Body of pancreas (tissue), 4 donors: ENCODE measurements around the gene XRN2. TPM values are rescaled to one million over a fixed set of nuclear protein-coding genes. Genes with fewer than 3 reads are reported as not detected.

Source experiments
- ATAC-seq: fragments of 150-250 bp; one replicate; pipeline ENCODE4 v1.9.1; 2016
- DNase-seq, 4 donors: peaks; one replicate each; pipeline ENCODE4 v3.0.0-alpha.2; 2019
- H3K27ac ChIP-seq, 4 donors: fragments of 200-600 bp; sonication (generic); 1 replicate in 3 of 4; 2 replicates in 1 of 4; pipeline versions ENCODE4 v1.5.1 to v1.6.1; 2016 to 2019; ENCODE audit warnings: mild to moderate bottlenecking in 1 of 4, mixed read lengths in 1 of 4, moderate library complexity in 1 of 4
- H3K27me3 ChIP-seq, 2 donors: fragments of 200-600 bp; sonication (generic); one replicate each; pipeline ENCODE4 v1.6.0; 2016; ENCODE audit warnings: mild to moderate bottlenecking in 1 of 2
- H3K36me3 ChIP-seq, 2 donors: fragments of 200-600 bp; sonication (generic); replicated peaks in 1 of 2; 2 replicates each; pipeline ENCODE4 v1.5.1; 2016; ENCODE audit warnings: low read depth in 2 of 2; ENCODE audit not compliant: insufficient read depth in 1 of 2
- H3K4me1 ChIP-seq: fragments of 200-600 bp; sonication (generic); one replicate; pipeline ENCODE4 v1.6.0; 2016
- H3K4me3 ChIP-seq, 2 donors: fragments of 200-600 bp; sonication (generic); 1 replicate in 1 of 2; 2 replicates in 1 of 2; pipeline ENCODE4 v1.5.1; 2016 to 2019
- H3K9me3 ChIP-seq, 3 donors: fragments of 200-600 bp; sonication (generic); 1 replicate in 2 of 3; 2 replicates in 1 of 3; pipeline ENCODE4 v1.5.1; 2016
- POLR2A ChIP-seq, 3 donors: fragments of 450-650 bp; IDR thresholded peaks; one replicate each; pipeline ENCODE4 v1.6.1; 2016; ENCODE audit warnings: antibody characterized with exemption in 3 of 3, mild to moderate bottlenecking in 2 of 3
- WGBS, 2 donors: methylation state at CpG; one replicate each; pipeline ENCODE4 v1.1.5; 2017; 5-methylcytosine and 5-hydroxymethylcytosine counted together
- intact Hi-C: fragments of 100-400 bp; cut with DNase I; formaldehyde crosslinking; loops from one replicate; pipeline ENCODE4 v1.15.1; 2023
- total RNA-seq, 2 donors: library from RNA; depleted of rRNA; stranded (reverse); fragments of >200 nt; gene quantifications; one replicate each; pipeline ENCODE4 v1.1.0, GENCODE V29; 2016
- TF ChIP-seq, protein P1 (sequence below), 7 experiments: fragments of 450-650 bp in 4 of 7; fragments of 200-600 bp in 3 of 7; sonication (generic) in 3 of 7; IDR thresholded peaks; one replicate each; pipeline ENCODE4 v1.5.1; 2016 to 2019; ENCODE audit warnings: antibody characterized with exemption in 7 of 7

The XRN2 gene
- total RNA-seq, 2 donors from 2014 or later = 26.0 to 32.9 TPM

DNA sequence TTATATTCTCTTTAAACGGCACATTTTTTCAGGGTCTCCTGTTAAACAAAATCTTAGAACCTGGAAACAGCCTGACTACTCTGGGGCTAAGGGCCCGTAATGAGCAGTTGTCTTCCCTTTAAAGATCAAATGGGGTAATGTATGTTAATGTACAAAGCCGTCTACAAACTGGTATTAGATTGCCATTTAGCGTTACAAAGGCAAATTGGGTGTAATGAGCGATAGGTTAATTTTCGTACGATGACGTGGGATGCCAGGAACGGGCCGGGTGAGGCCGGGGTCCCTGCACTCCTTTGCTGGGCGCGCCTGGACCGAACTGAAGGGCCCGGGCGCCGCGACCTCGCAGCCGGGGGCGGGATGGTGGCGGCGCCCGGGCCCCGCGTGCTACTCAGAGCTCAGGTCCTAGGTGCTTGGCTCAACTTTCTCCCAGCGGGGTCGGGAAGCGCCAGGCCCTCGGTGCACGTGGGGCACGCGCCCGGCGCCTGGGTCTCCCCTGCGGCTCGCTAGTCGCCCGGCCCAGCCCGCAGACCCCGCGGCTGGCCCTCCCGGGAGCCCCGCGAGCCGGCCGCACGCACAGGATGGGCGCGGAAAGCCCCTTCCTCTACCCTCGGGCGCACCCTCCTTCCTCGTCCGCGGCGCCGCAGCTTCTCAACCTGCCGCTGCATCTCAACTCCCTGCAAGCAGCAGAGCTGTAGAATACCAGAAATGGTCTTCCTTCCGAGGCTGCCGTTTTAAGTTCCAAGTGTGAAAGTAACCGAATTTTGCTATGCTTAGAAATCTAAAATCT lies 88.2 kb downstream of the XRN2 start:
- intact Hi-C loops = no loop called here
- H3K9me3 ChIP-seq = no peaks in the 10 kb centered on the region
- no peak overlapping the region for H3K27ac ChIP-seq
- peaks cover 10% of the 10 kb centered on the region for H3K4me1 ChIP-seq
- WGBS, 2 donors = 35 to 47% methylated on average over 32 to 57 of the region's 61 CpGs
- DNase-seq = no peak
- no peak for ATAC-seq
- TF ChIP-seq POLR2A (IDR thresholded peaks at IDR 0.05) = no peak
- TF ChIP-seq, protein P1, sequence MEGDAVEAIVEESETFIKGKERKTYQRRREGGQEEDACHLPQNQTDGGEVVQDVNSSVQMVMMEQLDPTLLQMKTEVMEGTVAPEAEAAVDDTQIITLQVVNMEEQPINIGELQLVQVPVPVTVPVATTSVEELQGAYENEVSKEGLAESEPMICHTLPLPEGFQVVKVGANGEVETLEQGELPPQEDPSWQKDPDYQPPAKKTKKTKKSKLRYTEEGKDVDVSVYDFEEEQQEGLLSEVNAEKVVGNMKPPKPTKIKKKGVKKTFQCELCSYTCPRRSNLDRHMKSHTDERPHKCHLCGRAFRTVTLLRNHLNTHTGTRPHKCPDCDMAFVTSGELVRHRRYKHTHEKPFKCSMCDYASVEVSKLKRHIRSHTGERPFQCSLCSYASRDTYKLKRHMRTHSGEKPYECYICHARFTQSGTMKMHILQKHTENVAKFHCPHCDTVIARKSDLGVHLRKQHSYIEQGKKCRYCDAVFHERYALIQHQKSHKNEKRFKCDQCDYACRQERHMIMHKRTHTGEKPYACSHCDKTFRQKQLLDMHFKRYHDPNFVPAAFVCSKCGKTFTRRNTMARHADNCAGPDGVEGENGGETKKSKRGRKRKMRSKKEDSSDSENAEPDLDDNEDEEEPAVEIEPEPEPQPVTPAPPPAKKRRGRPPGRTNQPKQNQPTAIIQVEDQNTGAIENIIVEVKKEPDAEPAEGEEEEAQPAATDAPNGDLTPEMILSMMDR (IDR thresholded peaks at IDR 0.05) = no peak
- H3K36me3 ChIP-seq = peaks cover 3 to 6% of the 10 kb centered on the region in 2 donors
- H3K27me3 ChIP-seq = peaks cover 0 to 32% of the 10 kb centered on the region in 2 donors
- no peak overlapping the region for H3K4me3 ChIP-seq

DNA sequence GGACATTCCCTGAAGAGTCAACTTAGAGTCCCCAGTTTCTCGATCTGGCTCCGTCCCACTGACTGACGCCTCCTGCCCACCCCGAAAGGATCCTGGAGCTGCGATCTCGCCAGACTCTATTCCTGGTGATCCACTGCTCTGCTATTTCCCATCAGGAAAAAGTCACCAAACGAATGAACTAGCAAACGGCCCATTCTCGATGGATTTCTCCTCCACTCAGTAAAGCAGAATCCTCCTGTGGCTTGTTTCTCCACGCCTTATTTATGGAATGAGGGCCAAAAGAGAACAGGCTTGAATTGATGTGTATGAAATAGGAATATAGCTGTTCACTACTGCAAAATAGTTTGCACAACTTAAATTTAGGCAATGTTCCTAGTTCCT lies 88.8 kb downstream of the XRN2 start:
- H3K4me3 ChIP-seq = no peak overlapping the region
- H3K9me3 ChIP-seq = no peaks in the 10 kb centered on the region
- H3K27me3 ChIP-seq = peaks cover 0 to 37% of the 10 kb centered on the region in 2 donors
- 26 to 37% methylated on average over 10 of the region's 10 CpGs for WGBS, 2 donors
- peaks cover 0 to 3% of the 10 kb centered on the region in 2 donors for H3K36me3 ChIP-seq
- no peak overlapping the region for H3K27ac ChIP-seq
- intact Hi-C loops = no loop called here
- peaks cover 15% of the 10 kb centered on the region for H3K4me1 ChIP-seq
- no peak for ATAC-seq
- TF ChIP-seq, protein P1 (IDR thresholded peaks at IDR 0.05) = no peak
- TF ChIP-seq POLR2A (IDR thresholded peaks at IDR 0.05) = no peak
- DNase-seq = no peak

DNA sequence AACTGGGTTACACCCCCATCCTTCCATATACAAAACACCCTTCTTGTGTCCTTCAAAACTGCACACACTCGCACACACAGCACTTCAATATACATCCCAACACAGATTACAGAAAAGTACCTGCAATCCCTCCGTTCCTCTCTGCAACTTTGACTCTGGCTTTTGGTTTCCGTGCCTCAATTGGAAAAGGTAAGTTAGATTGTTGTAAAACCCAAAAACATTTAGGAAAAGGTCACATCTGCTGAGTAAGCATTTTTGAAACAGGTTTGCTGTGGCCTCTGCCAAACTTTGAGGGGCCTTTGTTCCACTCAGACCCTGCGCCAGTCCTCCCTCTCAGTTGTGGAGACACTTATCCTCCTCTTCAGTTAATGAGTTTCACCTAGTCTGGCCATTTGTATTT lies 90.0 kb downstream of the XRN2 start:
- DNase-seq (no peak), ATAC-seq (no peak)
- Histone ChIP-seq H3K9me3 (no peaks in the 10 kb centered on the region), H3K4me3 (no peak overlapping the region), H3K36me3 (peaks cover 0 to 3% of the 10 kb centered on the region in 2 donors), H3K4me1 (peaks cover 20% of the 10 kb centered on the region), H3K27me3 (peaks cover 0 to 48% of the 10 kb centered on the region in 2 donors), H3K27ac (no peak overlapping the region)
- intact Hi-C loops = no loop called here
- WGBS, 2 donors = 33 to 39% methylated on average over 4 of the region's 4 CpGs
- no peak for TF ChIP-seq POLR2A (IDR thresholded peaks at IDR 0.05)
- TF ChIP-seq, protein P1 (IDR thresholded peaks at IDR 0.05) = no peak

DNA sequence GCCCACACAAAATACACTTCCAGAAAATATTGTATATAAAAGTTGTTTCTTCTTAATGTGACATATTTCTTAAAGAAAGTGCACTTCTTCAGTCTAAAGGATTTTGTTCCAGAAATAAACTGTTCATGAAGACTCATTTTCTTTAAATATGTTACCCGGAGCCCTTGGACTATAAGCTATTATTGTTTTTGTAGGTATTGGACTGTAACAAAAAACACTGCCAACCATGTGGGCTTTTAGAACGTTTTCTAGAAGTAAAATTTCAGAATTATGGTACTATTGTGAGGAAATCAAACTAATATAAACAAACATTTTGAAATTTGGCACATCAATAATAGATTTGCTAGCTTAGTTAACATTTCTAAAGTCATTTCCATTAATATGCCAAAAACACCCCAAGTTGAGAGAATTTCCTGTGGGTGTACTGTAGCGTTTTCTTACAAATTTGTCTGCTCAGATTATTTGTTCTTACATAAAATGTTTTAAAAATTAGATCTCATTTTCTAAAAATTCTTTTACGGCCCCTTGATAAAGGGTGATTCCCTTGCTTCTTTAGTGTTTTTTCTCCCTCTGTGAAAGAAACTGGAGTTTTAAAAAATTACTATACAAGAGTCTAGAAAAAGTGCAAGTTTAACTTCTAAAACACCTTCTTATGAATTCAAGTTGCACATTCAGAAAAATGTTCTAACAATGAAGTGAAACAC lies 90.8 kb downstream of the XRN2 start:
- Histone ChIP-seq H3K27ac (no peak overlapping the region), H3K36me3 (peaks cover 0 to 3% of the 10 kb centered on the region in 2 donors), H3K9me3 (no peaks in the 10 kb centered on the region), H3K27me3 (peaks cover 0 to 48% of the 10 kb centered on the region in 2 donors), H3K4me3 (no peak overlapping the region), H3K4me1 (peaks cover 20% of the 10 kb centered on the region)
- DNase-seq (no peak), ATAC-seq (no peak)
- intact Hi-C loops = no loop called here
- TF ChIP-seq, protein P1 (IDR thresholded peaks at IDR 0.05) = no peak
- no peak for TF ChIP-seq POLR2A (IDR thresholded peaks at IDR 0.05)
- 42 to 50% methylated on average over 4 of the region's 4 CpGs for WGBS, 2 donors
